Measurements from ENCODE around the gene EIF2S3.

The EIF2S3 gene

GRCh38 chrX:24125028-24125612 lies 70.4 kb downstream of the EIF2S3 start:
- no peak for DNase-seq (ENCODE audit: low read depth in 2 of 3, low spot score in 2 of 3)
